HG03175 (cell line): ENCODE data around the gene MAD2L2.

Source experiments
- ATAC-seq: cut with Tn5 transposase; IDR thresholded peaks from one replicate; pipeline ENCODE4 v1.9.1; 2021; ENCODE audit warnings: mild to moderate bottlenecking, moderate library complexity; ENCODE audit not compliant: unreplicated experiment

The MAD2L2 gene

DNA sequence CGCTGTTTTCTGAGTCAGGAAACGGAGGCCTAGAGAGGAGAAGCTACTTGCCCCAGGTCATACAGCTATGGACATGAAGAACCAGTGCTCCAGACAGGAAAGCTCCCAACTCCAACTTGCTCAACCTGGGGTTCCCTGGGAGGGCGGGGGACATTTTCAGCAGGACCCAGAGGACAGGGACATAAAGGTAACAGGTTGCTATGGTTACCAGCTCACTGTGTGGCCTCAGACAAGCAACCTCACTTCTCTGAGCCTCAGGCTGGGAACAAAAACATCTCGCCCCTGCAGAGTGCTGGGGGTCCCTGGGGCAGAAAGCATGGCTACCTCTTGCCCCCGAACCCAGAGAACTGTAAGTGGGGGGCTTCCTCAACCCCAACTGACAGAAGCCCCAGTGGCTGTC, 42.8 kb downstream of the MAD2L2 start:
- no peak for ATAC-seq

DNA sequence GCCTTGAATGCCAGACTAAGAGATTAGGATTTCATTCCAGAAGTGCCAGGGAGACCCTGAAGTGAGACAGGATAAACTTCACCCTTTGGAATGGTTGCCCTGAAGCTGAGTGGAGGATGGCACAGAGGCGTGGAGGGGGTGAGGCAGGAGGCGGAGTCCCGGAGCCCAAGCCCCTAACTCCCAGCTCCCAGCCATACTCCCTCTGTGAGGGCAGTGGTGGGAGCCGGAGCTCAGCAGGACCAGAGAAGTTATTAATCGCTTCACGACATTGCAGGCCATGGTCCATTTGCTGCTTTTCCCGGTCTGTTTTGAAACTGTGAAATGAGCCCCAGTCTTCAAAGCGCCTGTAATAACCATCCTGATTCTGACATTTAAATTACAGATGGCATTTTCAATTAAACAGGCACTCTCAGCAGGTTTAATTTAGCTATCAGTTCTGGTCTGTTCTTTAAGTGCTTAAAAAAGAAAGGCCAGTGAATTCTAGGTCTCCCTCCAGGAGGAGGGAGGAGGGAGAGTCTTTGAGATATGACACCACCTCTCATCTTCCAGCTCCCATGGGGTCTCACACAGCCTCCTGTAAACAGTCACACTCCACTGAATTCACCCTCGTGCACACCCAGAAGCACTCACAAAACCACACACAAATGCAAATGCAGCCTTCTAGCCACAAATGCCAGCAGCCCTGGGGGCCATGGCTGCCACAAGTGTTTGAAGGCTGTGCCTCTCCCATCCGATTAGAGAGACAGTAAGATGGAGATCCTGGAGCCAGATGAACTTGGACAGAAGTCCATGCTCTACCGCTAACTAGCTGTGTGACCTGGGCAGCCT, 46.4 kb downstream of the MAD2L2 start:
- no peak for ATAC-seq

DNA sequence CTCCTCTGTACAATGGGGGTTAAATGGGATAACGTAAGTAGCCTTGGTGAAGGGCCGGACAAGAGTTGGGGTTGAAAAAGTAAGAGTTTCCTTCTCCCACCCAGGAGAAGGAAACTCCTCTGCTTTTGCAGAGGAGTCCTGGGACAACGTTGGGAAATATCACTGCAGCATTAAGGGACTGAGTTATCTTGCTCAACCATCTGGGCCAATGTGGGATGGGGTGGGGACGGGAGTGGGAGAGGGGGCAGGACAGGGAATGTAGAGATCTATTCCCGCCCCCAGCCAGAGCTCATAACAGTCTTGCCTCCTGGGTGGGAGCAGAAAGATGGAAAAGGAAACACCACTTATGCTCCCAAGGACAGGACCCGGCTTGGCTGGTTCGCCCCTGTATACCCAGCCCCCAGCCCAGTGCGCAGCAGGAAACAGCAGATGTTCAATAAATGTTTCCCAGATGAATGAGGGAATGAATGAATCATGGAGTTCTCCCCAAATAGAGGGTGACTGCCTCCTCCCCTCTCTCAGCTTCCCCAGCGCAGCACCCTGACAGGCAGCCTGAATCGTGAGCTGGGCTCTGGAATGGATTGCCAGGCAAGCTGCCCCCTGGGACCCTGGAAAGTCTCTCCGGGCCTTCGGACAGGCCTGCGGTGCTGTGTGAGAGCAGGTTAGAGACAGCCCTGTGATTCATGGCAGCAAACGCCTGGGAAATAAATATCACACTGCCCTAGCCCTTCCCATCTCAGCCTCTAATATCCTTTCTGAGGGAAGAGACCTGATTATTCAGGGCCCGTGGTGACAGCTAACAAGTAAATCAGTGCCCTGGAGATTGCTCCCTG, 51.5 kb downstream of the MAD2L2 start:
- ATAC-seq: no peak

DNA sequence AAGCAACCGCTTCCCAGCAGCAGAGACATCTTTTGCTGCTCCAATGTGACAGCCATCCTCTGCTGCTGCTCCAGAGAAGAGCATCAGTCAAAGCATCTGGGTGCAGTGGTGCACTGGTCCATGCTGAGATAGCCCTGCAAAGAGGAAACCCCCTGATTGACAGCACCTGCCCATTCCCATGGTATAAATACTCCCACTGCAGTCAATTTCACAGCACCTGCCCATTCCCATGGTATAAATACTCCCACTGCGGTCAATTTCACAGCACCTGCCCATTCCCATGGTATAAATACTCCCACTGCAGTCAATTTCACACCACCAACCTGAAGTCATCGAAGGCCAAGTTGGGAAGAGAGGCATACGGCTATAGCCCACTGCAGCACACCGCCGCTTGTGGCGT, 52.2 kb downstream of the MAD2L2 start:
- ATAC-seq: no peak

- no peak for ATAC-seq
Measured at GRCh38 chr1:11626551-11626950, 54.4 kb downstream of the MAD2L2 start.
